ENCODE measurements around the gene LDLRAD3. TPM values are rescaled to one million over a fixed set of nuclear protein-coding genes. Genes with fewer than 3 reads are reported as not detected.

The LDLRAD3 gene
- total RNA-seq, 1 donor from 2014 or later: 19.6 TPM

DNA sequence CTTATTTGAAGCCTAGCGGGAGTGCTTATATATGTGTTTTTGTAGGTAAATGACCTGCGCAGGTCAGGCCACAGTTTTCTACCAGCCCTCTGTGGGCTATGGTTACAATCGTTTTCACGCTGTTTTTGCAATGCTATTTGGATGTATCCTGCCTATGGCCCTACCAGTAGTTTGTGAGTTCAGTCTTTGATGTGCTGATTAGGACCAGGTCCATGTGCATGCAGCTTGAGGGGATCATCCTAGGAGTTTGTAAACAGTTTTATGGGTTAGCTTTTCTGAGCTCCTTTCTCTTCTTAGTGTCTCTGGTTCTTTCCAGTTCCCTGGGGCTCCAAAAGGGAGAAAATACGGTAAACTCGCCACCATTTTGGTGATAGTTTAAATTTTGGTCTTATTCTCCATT is 142.5 kb downstream of the LDLRAD3 start:
- DNase-seq (ENCODE audit: low spot score, unreplicated experiment): no peak
- H3K4me3 Mint-ChIP-seq (ENCODE audit: low read depth): no peak overlapping the region
- H3K27me3 Mint-ChIP-seq: no peaks in the 10 kb centered on the region
- H3K36me3 Mint-ChIP-seq (ENCODE audit: insufficient read depth): peaks cover 14% of the 10 kb centered on the region
- peaks cover 3% of the 10 kb centered on the region for H3K9me3 Mint-ChIP-seq (ENCODE audit: low read depth)
- TF ChIP-seq, protein P1, sequence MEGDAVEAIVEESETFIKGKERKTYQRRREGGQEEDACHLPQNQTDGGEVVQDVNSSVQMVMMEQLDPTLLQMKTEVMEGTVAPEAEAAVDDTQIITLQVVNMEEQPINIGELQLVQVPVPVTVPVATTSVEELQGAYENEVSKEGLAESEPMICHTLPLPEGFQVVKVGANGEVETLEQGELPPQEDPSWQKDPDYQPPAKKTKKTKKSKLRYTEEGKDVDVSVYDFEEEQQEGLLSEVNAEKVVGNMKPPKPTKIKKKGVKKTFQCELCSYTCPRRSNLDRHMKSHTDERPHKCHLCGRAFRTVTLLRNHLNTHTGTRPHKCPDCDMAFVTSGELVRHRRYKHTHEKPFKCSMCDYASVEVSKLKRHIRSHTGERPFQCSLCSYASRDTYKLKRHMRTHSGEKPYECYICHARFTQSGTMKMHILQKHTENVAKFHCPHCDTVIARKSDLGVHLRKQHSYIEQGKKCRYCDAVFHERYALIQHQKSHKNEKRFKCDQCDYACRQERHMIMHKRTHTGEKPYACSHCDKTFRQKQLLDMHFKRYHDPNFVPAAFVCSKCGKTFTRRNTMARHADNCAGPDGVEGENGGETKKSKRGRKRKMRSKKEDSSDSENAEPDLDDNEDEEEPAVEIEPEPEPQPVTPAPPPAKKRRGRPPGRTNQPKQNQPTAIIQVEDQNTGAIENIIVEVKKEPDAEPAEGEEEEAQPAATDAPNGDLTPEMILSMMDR (IDR thresholded peaks at IDR 0.05; ENCODE audit: unreplicated experiment): no peak
- H3K27ac Mint-ChIP-seq: no peak overlapping the region
- no peaks in the 10 kb centered on the region for H3K4me1 Mint-ChIP-seq (ENCODE audit: low read depth)

DNA sequence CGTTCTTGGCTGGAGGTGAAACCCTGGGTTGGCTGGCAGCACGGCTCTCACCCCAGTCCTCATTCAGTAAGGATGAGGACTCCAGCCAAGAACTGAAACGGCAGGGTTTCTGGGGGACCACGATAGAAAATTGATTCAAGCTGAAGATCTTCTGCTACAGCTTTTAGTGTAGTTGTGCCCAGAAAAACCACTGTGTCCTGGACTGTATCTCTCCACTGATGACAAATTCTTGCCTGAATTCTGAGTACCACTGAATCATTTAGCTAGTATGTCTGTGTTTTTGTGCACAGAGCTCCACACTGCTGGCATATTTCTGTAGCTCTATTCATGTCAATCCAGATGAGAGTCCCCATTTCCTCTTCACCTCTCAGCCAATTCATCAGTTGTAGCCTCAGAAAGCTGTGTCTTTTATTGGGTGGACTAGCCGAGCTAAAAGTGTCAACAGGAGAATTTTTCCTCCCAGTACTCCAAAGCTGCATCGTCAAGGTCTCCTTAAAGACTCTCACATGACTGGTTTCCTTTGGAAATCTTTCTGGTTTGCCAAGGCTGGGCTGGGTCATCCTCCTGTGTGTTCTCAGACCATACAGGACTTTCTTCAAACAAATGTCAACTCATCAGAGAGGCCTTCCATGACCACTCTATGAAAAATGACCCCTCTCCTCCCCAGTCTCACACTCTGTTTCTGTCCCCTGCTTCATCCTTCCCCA is 144.6 kb downstream of the LDLRAD3 start:
- H3K4me3 Mint-ChIP-seq (ENCODE audit: low read depth): no peak overlapping the region
- peaks cover 5% of the 10 kb centered on the region for H3K9me3 Mint-ChIP-seq (ENCODE audit: low read depth)
- no peaks in the 10 kb centered on the region for H3K27me3 Mint-ChIP-seq
- DNase-seq (ENCODE audit: low spot score, unreplicated experiment): no peak
- no peaks in the 10 kb centered on the region for H3K4me1 Mint-ChIP-seq (ENCODE audit: low read depth)
- H3K36me3 Mint-ChIP-seq (ENCODE audit: insufficient read depth): peaks cover 15% of the 10 kb centered on the region
- no peak overlapping the region for H3K27ac Mint-ChIP-seq
- TF ChIP-seq, protein P1 (IDR thresholded peaks at IDR 0.05; ENCODE audit: unreplicated experiment): no peak

DNA sequence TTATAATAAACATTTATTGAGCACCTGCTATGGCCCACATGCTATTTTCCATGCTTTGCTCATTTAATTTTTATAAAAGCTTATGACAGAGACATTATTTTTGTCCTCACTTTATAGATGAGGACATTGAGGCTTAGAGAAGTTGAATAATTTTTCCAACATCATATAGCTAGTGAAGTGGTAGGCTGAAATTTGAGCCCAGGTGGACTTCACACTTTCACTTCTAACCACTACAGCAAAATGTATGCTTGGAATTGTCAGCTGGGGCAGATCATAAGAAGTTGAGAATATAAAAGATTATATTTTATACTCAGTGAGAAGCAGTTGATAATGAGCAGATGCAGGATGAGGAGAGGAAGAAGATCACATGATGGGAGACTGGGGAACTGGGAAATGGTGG is 146.1 kb downstream of the LDLRAD3 start:
- H3K4me1 Mint-ChIP-seq (ENCODE audit: low read depth): no peaks in the 10 kb centered on the region
- peaks cover 11% of the 10 kb centered on the region for H3K9me3 Mint-ChIP-seq (ENCODE audit: low read depth)
- H3K4me3 Mint-ChIP-seq (ENCODE audit: low read depth): no peak overlapping the region
- no peak for DNase-seq (ENCODE audit: low spot score, unreplicated experiment)
- peaks cover 22% of the 10 kb centered on the region for H3K36me3 Mint-ChIP-seq (ENCODE audit: insufficient read depth)
- TF ChIP-seq, protein P1 (IDR thresholded peaks at IDR 0.05; ENCODE audit: unreplicated experiment): no peak
- no peak overlapping the region for H3K27ac Mint-ChIP-seq
- H3K27me3 Mint-ChIP-seq: no peaks in the 10 kb centered on the region

DNA sequence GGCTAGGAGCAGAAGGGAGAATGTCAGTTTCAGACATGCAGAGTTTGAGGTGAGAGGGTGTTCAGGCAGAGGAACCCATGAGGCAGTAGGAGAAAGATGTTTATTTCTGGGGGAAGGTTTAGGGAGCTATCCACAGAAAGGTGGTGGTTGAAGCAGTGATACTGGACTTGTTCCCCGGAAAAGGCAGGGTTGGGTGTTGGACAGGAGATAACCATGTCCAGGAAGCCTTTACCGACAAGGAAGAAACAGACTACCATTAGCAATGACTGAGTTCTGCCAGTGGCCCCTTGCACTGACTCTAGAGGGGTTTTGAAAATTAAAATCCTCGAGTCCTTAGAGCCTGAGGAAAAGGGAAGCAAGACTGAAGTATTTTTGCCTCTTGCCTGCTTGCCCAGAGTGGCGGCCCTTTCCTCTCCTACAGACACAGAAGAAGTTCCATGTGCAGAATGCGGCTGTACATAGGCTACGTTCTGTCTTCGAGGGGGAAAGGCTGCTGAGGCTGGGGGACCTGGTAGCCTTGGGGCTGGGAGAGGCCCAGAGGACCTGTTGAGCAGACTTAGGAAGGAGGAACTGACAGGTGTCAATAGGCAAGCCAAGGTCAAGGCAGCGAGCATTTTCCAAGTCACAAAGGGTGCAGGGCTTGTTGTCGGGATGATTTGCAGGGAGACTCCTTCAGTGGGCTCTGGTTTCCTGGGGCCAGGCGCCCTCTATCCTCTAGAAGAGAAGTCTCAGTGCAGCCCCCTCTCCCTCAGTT is 146.7 kb downstream of the LDLRAD3 start:
- Mint-ChIP-seq H3K4me1 (ENCODE audit: low read depth) (no peaks in the 10 kb centered on the region), H3K27ac (no peak overlapping the region), H3K4me3 (ENCODE audit: low read depth) (no peak overlapping the region), H3K36me3 (ENCODE audit: insufficient read depth) (peaks cover 21% of the 10 kb centered on the region), H3K27me3 (no peaks in the 10 kb centered on the region), H3K9me3 (ENCODE audit: low read depth) (peaks cover 11% of the 10 kb centered on the region)
- no peak for DNase-seq (ENCODE audit: low spot score, unreplicated experiment)
- TF ChIP-seq, protein P1 (IDR thresholded peaks at IDR 0.05; ENCODE audit: unreplicated experiment): no peak

DNA sequence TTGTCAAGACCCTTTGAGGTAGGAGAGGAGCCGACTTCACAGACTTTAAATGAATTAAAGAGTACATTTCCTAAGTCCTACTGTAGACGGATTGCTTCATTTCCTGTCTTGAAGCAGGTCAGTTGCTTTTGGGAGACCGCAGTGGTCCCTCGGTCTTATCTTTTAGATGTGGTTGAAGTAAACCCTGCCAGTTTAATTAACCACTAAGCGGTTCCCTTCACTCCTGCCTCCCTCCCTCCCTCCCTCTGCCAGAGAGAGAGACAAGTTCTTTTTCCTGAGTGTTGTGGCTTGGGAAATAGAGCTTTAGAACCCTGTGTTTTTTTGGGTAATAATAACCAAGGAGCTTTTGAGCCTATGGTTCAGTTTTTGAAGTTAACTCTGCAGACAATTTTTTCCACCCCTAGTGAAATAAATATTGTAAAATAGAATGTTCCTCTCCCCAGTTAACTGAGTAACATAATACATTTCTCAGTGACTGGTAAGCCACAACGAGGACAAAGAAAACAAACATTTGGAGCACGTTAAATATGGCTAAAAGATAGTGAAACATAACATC is 147.5 kb downstream of the LDLRAD3 start:
- TF ChIP-seq, protein P1 (IDR thresholded peaks at IDR 0.05; ENCODE audit: unreplicated experiment): no peak
- no peak for DNase-seq (ENCODE audit: low spot score, unreplicated experiment)
- Mint-ChIP-seq H3K9me3 (ENCODE audit: low read depth) (peaks cover 11% of the 10 kb centered on the region), H3K36me3 (ENCODE audit: insufficient read depth) (peaks cover 18% of the 10 kb centered on the region), H3K4me1 (ENCODE audit: low read depth) (no peaks in the 10 kb centered on the region), H3K27me3 (no peaks in the 10 kb centered on the region), H3K27ac (no peak overlapping the region), H3K4me3 (ENCODE audit: low read depth) (no peak overlapping the region)

Measured in progenitor cell of endocrine pancreas (in vitro differentiated cells).